ENCODE results near the gene L3MBTL4. TPM values are rescaled to one million over a fixed set of nuclear protein-coding genes. Genes with fewer than 3 reads are reported as not detected.

The L3MBTL4 gene
- total RNA-seq, 6 experiments from 2014 or later: not detected

- peaks cover 4% of the 10 kb centered on the region for H3K27me3 Mint-ChIP-seq (ENCODE audit: insufficient read depth)
- H3K36me3 Mint-ChIP-seq (ENCODE audit: low read depth): no peaks in the 10 kb centered on the region
- no peak for DNase-seq
- H3K4me1 Mint-ChIP-seq (ENCODE audit: low read depth): no peaks in the 10 kb centered on the region
- no peak overlapping the region for H3K4me3 Mint-ChIP-seq
- no peak for TF ChIP-seq CTCF (IDR thresholded peaks at IDR 0.05)
- no peak overlapping the region for H3K27ac Mint-ChIP-seq
- H3K9me3 Mint-ChIP-seq: peaks cover 43% of the 10 kb centered on the region
These were observed 427.5 kb downstream of the L3MBTL4 start for GRCh38 chr18:5987249-5987648.

- Mint-ChIP-seq H3K4me3 (no peak overlapping the region), H3K27me3 (ENCODE audit: insufficient read depth) (peaks cover 4% of the 10 kb centered on the region), H3K9me3 (peaks cover 41% of the 10 kb centered on the region), H3K36me3 (ENCODE audit: low read depth) (no peaks in the 10 kb centered on the region), H3K4me1 (ENCODE audit: low read depth) (no peaks in the 10 kb centered on the region), H3K27ac (no peak overlapping the region)
- DNase-seq: no peak
- TF ChIP-seq CTCF (IDR thresholded peaks at IDR 0.05): no peak
These were observed 428.3 kb downstream of the L3MBTL4 start for GRCh38 chr18:5986257-5986931.

GRCh38 chr18:5984245-5984644 is 430.5 kb downstream of the L3MBTL4 start:
- no peak for DNase-seq
- no peak for TF ChIP-seq CTCF (IDR thresholded peaks at IDR 0.05)
- Mint-ChIP-seq H3K4me3 (no peak overlapping the region), H3K27me3 (ENCODE audit: insufficient read depth) (peaks cover 4% of the 10 kb centered on the region), H3K4me1 (ENCODE audit: low read depth) (no peaks in the 10 kb centered on the region), H3K36me3 (ENCODE audit: low read depth) (no peaks in the 10 kb centered on the region), H3K27ac (no peak overlapping the region), H3K9me3 (peaks cover 32% of the 10 kb centered on the region)

- no peak overlapping the region for H3K4me3 Mint-ChIP-seq
- H3K4me1 Mint-ChIP-seq (ENCODE audit: low read depth): no peaks in the 10 kb centered on the region
- TF ChIP-seq CTCF (IDR thresholded peaks at IDR 0.05): no peak
- peaks cover 4% of the 10 kb centered on the region for H3K27me3 Mint-ChIP-seq (ENCODE audit: insufficient read depth)
- no peak for DNase-seq
- no peaks in the 10 kb centered on the region for H3K36me3 Mint-ChIP-seq (ENCODE audit: low read depth)
- H3K9me3 Mint-ChIP-seq: peaks cover 30% of the 10 kb centered on the region
- H3K27ac Mint-ChIP-seq: no peak overlapping the region
These were observed 431.2 kb downstream of the L3MBTL4 start for GRCh38 chr18:5983488-5983887.

GRCh38 chr18:5982332-5982731 is 432.4 kb downstream of the L3MBTL4 start:
- no peaks in the 10 kb centered on the region for H3K4me1 Mint-ChIP-seq (ENCODE audit: low read depth)
- peaks cover 4% of the 10 kb centered on the region for H3K27me3 Mint-ChIP-seq (ENCODE audit: insufficient read depth)
- TF ChIP-seq CTCF (IDR thresholded peaks at IDR 0.05): no peak
- no peak overlapping the region for H3K4me3 Mint-ChIP-seq
- no peak for DNase-seq
- H3K27ac Mint-ChIP-seq: no peak overlapping the region
- H3K9me3 Mint-ChIP-seq: peaks cover 28% of the 10 kb centered on the region
- no peaks in the 10 kb centered on the region for H3K36me3 Mint-ChIP-seq (ENCODE audit: low read depth)
